ENCODE measurements around the gene UBL3.

UBL3 gene

DNA sequence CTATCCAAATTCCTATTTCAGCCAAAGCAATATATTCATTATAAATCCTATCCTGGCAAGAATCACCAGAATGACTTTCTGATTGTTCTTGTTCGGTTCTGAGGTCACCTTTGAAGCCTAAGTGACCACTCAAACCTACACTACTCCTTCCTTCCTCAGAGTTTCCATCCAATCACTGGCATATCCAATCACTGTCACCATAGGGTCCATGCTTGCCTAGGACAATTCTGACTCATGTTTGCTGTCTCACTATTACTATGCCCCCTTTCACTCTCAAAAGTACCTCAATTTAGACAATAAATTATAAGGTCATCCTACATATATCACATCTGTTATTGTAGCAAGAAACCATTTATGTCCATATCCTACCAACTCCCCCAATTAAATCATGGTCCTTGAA, 58.9 kb downstream of the UBL3 start:
- no peak overlapping the region for H3K4me3 ChIP-seq (ENCODE audit: low read length)
- TF ChIP-seq, protein P1, sequence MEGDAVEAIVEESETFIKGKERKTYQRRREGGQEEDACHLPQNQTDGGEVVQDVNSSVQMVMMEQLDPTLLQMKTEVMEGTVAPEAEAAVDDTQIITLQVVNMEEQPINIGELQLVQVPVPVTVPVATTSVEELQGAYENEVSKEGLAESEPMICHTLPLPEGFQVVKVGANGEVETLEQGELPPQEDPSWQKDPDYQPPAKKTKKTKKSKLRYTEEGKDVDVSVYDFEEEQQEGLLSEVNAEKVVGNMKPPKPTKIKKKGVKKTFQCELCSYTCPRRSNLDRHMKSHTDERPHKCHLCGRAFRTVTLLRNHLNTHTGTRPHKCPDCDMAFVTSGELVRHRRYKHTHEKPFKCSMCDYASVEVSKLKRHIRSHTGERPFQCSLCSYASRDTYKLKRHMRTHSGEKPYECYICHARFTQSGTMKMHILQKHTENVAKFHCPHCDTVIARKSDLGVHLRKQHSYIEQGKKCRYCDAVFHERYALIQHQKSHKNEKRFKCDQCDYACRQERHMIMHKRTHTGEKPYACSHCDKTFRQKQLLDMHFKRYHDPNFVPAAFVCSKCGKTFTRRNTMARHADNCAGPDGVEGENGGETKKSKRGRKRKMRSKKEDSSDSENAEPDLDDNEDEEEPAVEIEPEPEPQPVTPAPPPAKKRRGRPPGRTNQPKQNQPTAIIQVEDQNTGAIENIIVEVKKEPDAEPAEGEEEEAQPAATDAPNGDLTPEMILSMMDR (conservative IDR thresholded peaks at IDR 0.05; ENCODE audit: low read length) = no peak
- DNase-seq (ENCODE audit: low read depth) = no peak

DNA sequence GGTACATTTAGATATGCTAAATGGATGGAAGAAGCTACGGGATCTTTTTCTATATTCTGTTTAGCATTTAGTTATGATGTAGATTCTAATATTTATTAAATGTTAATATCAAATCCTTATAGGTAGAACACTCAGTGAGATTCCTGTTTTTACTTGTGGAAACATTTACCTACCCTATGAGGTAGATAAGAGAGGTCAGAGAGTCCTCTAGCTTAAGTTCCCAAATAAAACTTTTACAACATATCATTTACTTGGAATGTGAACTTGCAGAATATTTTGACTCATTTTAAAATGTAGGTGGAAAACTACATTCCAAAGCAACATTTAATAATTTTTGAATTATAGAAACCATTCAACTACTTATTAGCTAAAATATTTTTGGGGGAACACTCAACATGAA, 63.7 kb downstream of the UBL3 start:
- no peak overlapping the region for H3K4me3 ChIP-seq (ENCODE audit: low read length)
- DNase-seq (ENCODE audit: low read depth) = no peak
- TF ChIP-seq, protein P1 (conservative IDR thresholded peaks at IDR 0.05; ENCODE audit: low read length) = no peak

- no peak overlapping the region for H3K4me3 ChIP-seq (ENCODE audit: low read length)
- DNase-seq (ENCODE audit: low read depth) = no peak
- TF ChIP-seq, protein P1 (conservative IDR thresholded peaks at IDR 0.05; ENCODE audit: low read length) = no peak
Observed at GRCh38 chr13:29785978-29786377, 64.4 kb downstream of the UBL3 start.

DNA sequence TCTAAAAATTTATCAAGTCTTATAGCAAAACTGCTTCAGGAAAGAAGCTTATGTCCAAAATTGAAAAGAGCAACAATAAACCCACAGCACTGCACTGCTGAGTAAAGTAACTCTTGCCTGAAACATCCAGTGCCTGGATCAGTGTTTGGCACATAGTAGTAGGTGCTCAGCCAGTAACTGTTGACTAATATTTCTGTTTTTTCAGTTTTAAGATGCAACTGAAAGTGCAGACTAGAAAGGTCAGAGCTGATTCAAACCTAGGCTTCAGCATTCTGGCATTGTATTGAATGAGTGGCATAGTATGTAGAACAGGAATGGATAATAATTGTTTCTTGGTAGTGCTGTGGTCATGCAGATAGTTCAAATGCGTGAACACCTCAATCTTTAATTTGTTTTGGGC, 67.6 kb downstream of the UBL3 start:
- TF ChIP-seq, protein P1 (conservative IDR thresholded peaks at IDR 0.05; ENCODE audit: low read length) = no peak
- no peak for DNase-seq (ENCODE audit: low read depth)
- H3K4me3 ChIP-seq (ENCODE audit: low read length) = no peak overlapping the region

GRCh38 chr13:29774830-29775229, 75.6 kb downstream of the UBL3 start:
- DNase-seq (ENCODE audit: low read depth) = no peak
- H3K4me3 ChIP-seq (ENCODE audit: low read length) = no peak overlapping the region
- TF ChIP-seq, protein P1 (conservative IDR thresholded peaks at IDR 0.05; ENCODE audit: low read length) = no peak

GRCh38 chr13:29771247-29771646, 79.2 kb downstream of the UBL3 start:
- TF ChIP-seq, protein P1 (conservative IDR thresholded peaks at IDR 0.05; ENCODE audit: low read length) = peak; percentile 56
- H3K4me3 ChIP-seq (ENCODE audit: low read length) = no peak overlapping the region
- peak; percentile 34 for DNase-seq (ENCODE audit: low read depth)

DNA sequence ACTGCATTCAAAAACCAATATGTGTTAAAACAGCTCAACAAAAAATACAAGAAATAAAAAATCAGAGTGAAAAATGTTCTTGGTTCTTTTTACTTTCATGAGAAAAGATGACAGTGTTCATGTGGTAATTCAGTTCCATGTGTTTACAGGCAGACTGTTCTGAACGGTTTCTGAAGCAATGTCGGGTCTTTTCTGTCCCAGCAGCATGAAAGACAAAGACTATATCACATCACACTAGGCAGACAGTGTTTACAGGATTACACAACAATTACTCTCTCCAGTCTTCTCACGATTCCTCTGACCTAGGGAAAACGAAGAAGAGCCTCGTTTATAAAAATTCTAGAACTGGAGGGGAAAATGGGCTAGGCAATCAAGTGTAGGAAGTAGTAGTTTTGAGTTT, 83.4 kb downstream of the UBL3 start:
- no peak overlapping the region for H3K4me3 ChIP-seq (ENCODE audit: low read length)
- DNase-seq (ENCODE audit: low read depth) = peak; percentile 55
- TF ChIP-seq, protein P1 (conservative IDR thresholded peaks at IDR 0.05; ENCODE audit: low read length) = no peak

All from AG10803 (cell line).